Regular cardiac myocyte (primary cell): Measurements from ENCODE around the gene KCNJ15. TPM values are rescaled to one million over a fixed set of nuclear protein-coding genes. Genes with fewer than 3 reads are reported as not detected.

ENCODE experiments used
- total RNA-seq: library from RNA; depleted of rRNA; stranded (reverse); fragments of >200 nt; gene quantifications from 2 replicates; pipeline ENCODE4 v1.2.3, GENCODE V29; 2014

The KCNJ15 gene
- 0.38 and 1.7 TPM in 2 replicates for total RNA-seq

GRCh38 chr21:38256599-38257302 lies at the start of gene KCNJ15:
Gene KCNJ15, plus strand, starts transcription at chr21:38256991. Its CDS starts 42,271 bp downstream, at chr21:38299262.

Other genes starting within 250 kb of the KCNJ15 start
- 0.19 and 0.56 TPM in 2 replicates for gene ERG, start 241.5 kb downstream of the KCNJ15 start, total RNA-seq